HepG2 (cell line): ENCODE results near the gene SNX9. TPM values are rescaled to one million over a fixed set of nuclear protein-coding genes. Genes with fewer than 3 reads are reported as not detected.

Experiments
- ATAC-seq: fragments of 200-7000 bp; cut with Tn5 transposase; 3 replicates; pipeline ENCODE4 v1.9.1; 2020; ENCODE audit warnings: mild to moderate bottlenecking, moderate library complexity
- BruUV-seq: library from RNA; stranded (reverse); fragments of 400-500 nt; replicated peaks from 2 replicates; lab custom pipeline; 2021; lab: Mats Ljungman, UMichigan
- CTCF ChIA-PET: fragments of 300-600 bp; formaldehyde crosslinking; extraction: SDS; loops from one replicate; lab custom pipeline; 2021; ENCODE audit warnings: low total read pairs, inconsistent platforms, low intra/inter-chr PET ratio; lab: Yijun Ruan, JAX
- POLR2A ChIA-PET: fragments of 350-600 bp; sonication (Branson Sonifier 250); formaldehyde crosslinking; loops from one replicate; lab custom pipeline; 2020; ENCODE audit warnings: antibody characterized with exemption, inconsistent platforms; lab: Yijun Ruan, JAX
- DNase-seq: peaks from one replicate; pipeline ENCODE4 v3.0.0-alpha.2; 2015; ENCODE audit warnings: low spot score
- FAIRE-seq: peaks from 3 replicates; lab custom pipeline; 2011; peaks lifted over from hg19 to GRCh38; lab: Jason Lieb, UNC
- H2AFZ ChIP-seq: one replicate; pipeline ENCODE4 v1.6.1; 2011; ENCODE audit warnings: low read length, inconsistent platforms
- H3K27ac ChIP-seq: fragments of 300-600 bp; 3 replicates; pipeline ENCODE4 v1.8.0; 2011; ENCODE audit warnings: mixed run types, mild to moderate bottlenecking, mixed read lengths, low read length, inconsistent platforms; ENCODE audit not compliant: insufficient read depth; ENCODE audit errors: extremely low read length
- H3K27me3 ChIP-seq, 2 experiments: fragments of 200-600 bp in 1 of 2; 2 replicates in 1 of 2; 3 replicates in 1 of 2; pipeline versions ENCODE4 v1.6.0 to v1.8.0; 2011; ENCODE audit warnings: low read length in 2 of 2, mild to moderate bottlenecking in 2 of 2, moderate library complexity in 2 of 2, inconsistent platforms in 1 of 2; ENCODE audit not compliant: insufficient read depth in 2 of 2, control insufficient read depth in 1 of 2
- H3K36me3 ChIP-seq, 2 experiments: fragments of 200-600 bp in 1 of 2; replicated peaks in 1 of 2; 2 replicates in 1 of 2; 3 replicates in 1 of 2; pipeline versions ENCODE4 v1.5.1 to v1.8.0; 2011; ENCODE audit warnings: low read length in 2 of 2, inconsistent platforms in 1 of 2; ENCODE audit not compliant: insufficient read depth in 2 of 2, control insufficient read depth in 1 of 2
- H3K4me1 ChIP-seq: 2 replicates; pipeline ENCODE4 v1.5.1; 2012; ENCODE audit warnings: low read length, inconsistent platforms; ENCODE audit not compliant: insufficient read depth
- H3K4me2 ChIP-seq: 2 replicates; pipeline ENCODE4 v1.6.0; 2011; ENCODE audit warnings: low read depth, low read length, inconsistent platforms
- H3K4me3 ChIP-seq, 3 experiments: fragments of 200-600 bp in 1 of 3; sonication (generic), shearing (Covaris generic) in 1 of 3; replicated peaks in 1 of 3; 2 replicates each; pipeline ENCODE4 v1.5.1; 2011 to 2016; ENCODE audit warnings: low read length in 3 of 3, inconsistent platforms in 2 of 3, low read depth in 2 of 3, mild to moderate bottlenecking in 2 of 3, control low read depth in 1 of 3, mixed read lengths in 1 of 3; ENCODE audit not compliant: insufficient read depth in 1 of 3
- H3K79me2 ChIP-seq: one replicate; pipeline ENCODE4 v1.6.1; 2011; ENCODE audit warnings: low read length, inconsistent platforms; ENCODE audit not compliant: insufficient read depth
- H3K9ac ChIP-seq: 2 replicates; pipeline ENCODE4 v1.6.0; 2011; ENCODE audit warnings: mild to moderate bottlenecking, low read depth, low read length, inconsistent platforms; ENCODE audit not compliant: insufficient read depth
- H3K9me3 ChIP-seq: 2 replicates; pipeline ENCODE4 v1.5.1; 2012; ENCODE audit warnings: mild to moderate bottlenecking, low read length
- H4K20me1 ChIP-seq: 2 replicates; pipeline ENCODE4 v1.6.0; 2011; ENCODE audit warnings: inconsistent platforms, mild to moderate bottlenecking, low read length, moderate library complexity; ENCODE audit not compliant: insufficient read depth
- CEBPB ChIP-seq: IDR thresholded peaks from 2 replicates; pipeline ENCODE4 v1.6.1; 2011; ENCODE audit warnings: low read depth, low read length, improper control_type of control experiment, borderline replicate concordance
- PPARG ChIP-seq: conservative IDR thresholded peaks from 2 replicates; pipeline ENCODE4 v1.6.1; 2016; ENCODE audit warnings: missing biosample characterization, missing genetic modification reagents
- SAFB2 ChIP-seq: sonication (generic); formaldehyde crosslinking; IDR thresholded peaks from 2 replicates; pipeline ENCODE4 v1.5.1; 2020; ENCODE audit warnings: missing genetic modification reagents, low read depth, mild to moderate bottlenecking, borderline replicate concordance
- SMAD3 ChIP-seq: sonication (generic); formaldehyde crosslinking; IDR thresholded peaks from 2 replicates; pipeline ENCODE4 v1.4.0; 2020; ENCODE audit warnings: missing genetic modification reagents
- ZFYVE20 ChIP-seq: sonication (generic); formaldehyde crosslinking; IDR thresholded peaks from 2 replicates; pipeline ENCODE4 v1.8.0; 2023; ENCODE audit warnings: low read depth, mild to moderate bottlenecking, moderate library complexity, missing genetic modification reagents, borderline replicate concordance
- ZNF234 ChIP-seq: sonication (generic); formaldehyde crosslinking; conservative IDR thresholded peaks from 2 replicates; pipeline ENCODE4 v1.5.1; 2020; ENCODE audit warnings: mild to moderate bottlenecking, missing genetic modification reagents
- WGBS: methylation state at CpG from one replicate; pipeline ENCODE4 v1.1.6; 2017; ENCODE audit warnings: low lambda C conversion rate; 5-methylcytosine and 5-hydroxymethylcytosine counted together
- in situ Hi-C: cut with HindIII; loops from 2 replicates; pipeline ENCODE4 v1.10.0; 2017; ENCODE audit warnings: low pct_unique_long_range_greater_than_20kb; ENCODE audit not compliant: extremely low pct_ligation_motif_present
- intact Hi-C: fragments of 100-400 bp; cut with micrococcal nuclease; formaldehyde crosslinking; loops from one replicate; pipeline ENCODE4 v1.10.0; 2022; ENCODE audit not compliant: unreplicated experiment
- polyA plus RNA-seq, 8 experiments: library from polyadenylated mRNA; depleted of rRNA in 3 of 8; stranded (reverse) in 7 of 8; unstranded in 1 of 8; fragments of >200 nt; fragmentation: Illumina TruSeq in 4 of 8; extraction: Trizol in 4 of 8; gene quantifications; 2 replicates each; pipeline versions ENCODE4 v1.2.1 to v1.2.3, GENCODE V29; 2011 to 2016; ENCODE audit warnings: low read depth in 4 of 8, missing spikeins in 1 of 8, mixed read lengths in 1 of 8; ENCODE audit not compliant: insufficient read depth in 1 of 8
- total RNA-seq, 5 experiments: library from RNA; depleted of rRNA; stranded (reverse); fragments of >200 nt; fragmentation: Illumina TruSeq; extraction: Trizol; gene quantifications; 2 replicates each; pipeline ENCODE4 v1.2.3, GENCODE V29; 2016; ENCODE audit warnings: low read depth in 1 of 5
- TF ChIP-seq, protein P1 (sequence below): sonication (generic); formaldehyde crosslinking; IDR thresholded peaks from 2 replicates; pipeline ENCODE4 v1.5.0; 2020; ENCODE audit warnings: missing genetic modification reagents
- TF ChIP-seq, protein P2 (sequence below): IDR thresholded peaks from 2 replicates; pipeline ENCODE4 v1.6.1; 2016; ENCODE audit warnings: low read depth, missing genetic modification reagents, missing compliant biosample characterization
- TF ChIP-seq, protein P3 (sequence below): sonication (generic); formaldehyde crosslinking; IDR thresholded peaks from 2 replicates; pipeline ENCODE4 v1.4.0; 2020; ENCODE audit warnings: missing genetic modification reagents
- TF ChIP-seq, protein P4 (sequence below): sonication (generic); formaldehyde crosslinking; conservative IDR thresholded peaks from 2 replicates; pipeline ENCODE4 v1.4.0; 2020; ENCODE audit warnings: mild to moderate bottlenecking, missing genetic modification reagents, moderate library complexity
- TF ChIP-seq, protein P5 (sequence below): sonication (generic); formaldehyde crosslinking; IDR thresholded peaks from 2 replicates; pipeline ENCODE4 v1.4.0; 2020; ENCODE audit warnings: mild to moderate bottlenecking, missing genetic modification reagents, borderline replicate concordance

SNX9 gene
- total and polyA plus RNA-seq, 2 of the 13 experiments (the other 11 are each of a cell fraction or from before 2014, with no cell fraction given) = 21.9 to 36.0 TPM

DNA sequence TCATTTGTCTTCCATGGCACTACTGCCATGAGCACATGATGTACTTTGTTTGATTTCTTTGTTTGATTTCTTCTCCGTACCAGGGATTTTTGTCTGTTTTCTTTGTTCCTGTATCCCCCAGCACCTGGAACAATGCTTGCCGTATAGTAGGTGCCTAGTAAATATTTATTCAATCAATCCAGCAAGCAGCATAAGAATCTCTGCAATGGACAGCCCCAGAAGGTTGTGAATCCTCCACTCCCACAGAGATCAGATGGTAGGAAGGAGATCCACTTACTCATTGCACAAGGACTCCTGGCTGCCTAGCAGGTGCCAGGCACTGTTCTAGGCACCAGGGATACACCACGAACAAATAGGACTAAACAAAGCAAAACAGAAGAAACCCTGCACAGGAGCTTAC, 151.9 kb downstream of the SNX9 start:
- Histone ChIP-seq H3K4me3 (peak overlapping the region in 1 of 3 experiments; percentile 26; a peak in 1 of 6 replicates), H3K9me3 (no peaks in the 10 kb centered on the region), H3K4me1 (peaks cover 67% of the 10 kb centered on the region), H3K79me2 (no peaks in the 10 kb centered on the region), H3K9ac (no peak overlapping the region), H3K27me3 (peaks cover 6 to 13% of the 10 kb centered on the region in 2 experiments; a peak in 4 of 5 replicates), H2AFZ (no peak overlapping the region), H3K4me2 (peak overlapping the region; percentile 46), H3K36me3 (no peaks in the 10 kb centered on the region), H4K20me1 (no peaks in the 10 kb centered on the region), H3K27ac (no peak overlapping the region)
- in situ Hi-C loops = no loop called here
- CTCF ChIA-PET = no interaction called here
- FAIRE-seq (peak; percentile 39), ATAC-seq (peak; percentile 43), DNase-seq (peak; percentile 83)
- POLR2A ChIA-PET = interaction anchor here (3.5 kb wide), 1 partner anchor 21 kb away, joined by 22 read pairs; no protein-coding TSS in a partner anchor
- WGBS = 15% methylated on average over 3 of the region's 3 CpGs
- BruUV-seq = no TSS peak
- intact Hi-C loops = loop anchor here (1.0 kb wide), 2 partner anchors 10 to 21 kb away; no protein-coding TSS in a partner anchor
- TF ChIP-seq, protein P1, sequence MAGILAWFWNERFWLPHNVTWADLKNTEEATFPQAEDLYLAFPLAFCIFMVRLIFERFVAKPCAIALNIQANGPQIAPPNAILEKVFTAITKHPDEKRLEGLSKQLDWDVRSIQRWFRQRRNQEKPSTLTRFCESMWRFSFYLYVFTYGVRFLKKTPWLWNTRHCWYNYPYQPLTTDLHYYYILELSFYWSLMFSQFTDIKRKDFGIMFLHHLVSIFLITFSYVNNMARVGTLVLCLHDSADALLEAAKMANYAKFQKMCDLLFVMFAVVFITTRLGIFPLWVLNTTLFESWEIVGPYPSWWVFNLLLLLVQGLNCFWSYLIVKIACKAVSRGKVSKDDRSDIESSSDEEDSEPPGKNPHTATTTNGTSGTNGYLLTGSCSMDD (CRISPR knock-in tag) = no peak
- no peak for TF ChIP-seq ZNF234 (CRISPR knock-in tag)
- TF ChIP-seq SAFB2 = no peak
- 0 out of 2 replicates have a peak, but pooled peaks have one; percentile 18 for TF ChIP-seq SMAD3
- TF ChIP-seq, protein P2, sequence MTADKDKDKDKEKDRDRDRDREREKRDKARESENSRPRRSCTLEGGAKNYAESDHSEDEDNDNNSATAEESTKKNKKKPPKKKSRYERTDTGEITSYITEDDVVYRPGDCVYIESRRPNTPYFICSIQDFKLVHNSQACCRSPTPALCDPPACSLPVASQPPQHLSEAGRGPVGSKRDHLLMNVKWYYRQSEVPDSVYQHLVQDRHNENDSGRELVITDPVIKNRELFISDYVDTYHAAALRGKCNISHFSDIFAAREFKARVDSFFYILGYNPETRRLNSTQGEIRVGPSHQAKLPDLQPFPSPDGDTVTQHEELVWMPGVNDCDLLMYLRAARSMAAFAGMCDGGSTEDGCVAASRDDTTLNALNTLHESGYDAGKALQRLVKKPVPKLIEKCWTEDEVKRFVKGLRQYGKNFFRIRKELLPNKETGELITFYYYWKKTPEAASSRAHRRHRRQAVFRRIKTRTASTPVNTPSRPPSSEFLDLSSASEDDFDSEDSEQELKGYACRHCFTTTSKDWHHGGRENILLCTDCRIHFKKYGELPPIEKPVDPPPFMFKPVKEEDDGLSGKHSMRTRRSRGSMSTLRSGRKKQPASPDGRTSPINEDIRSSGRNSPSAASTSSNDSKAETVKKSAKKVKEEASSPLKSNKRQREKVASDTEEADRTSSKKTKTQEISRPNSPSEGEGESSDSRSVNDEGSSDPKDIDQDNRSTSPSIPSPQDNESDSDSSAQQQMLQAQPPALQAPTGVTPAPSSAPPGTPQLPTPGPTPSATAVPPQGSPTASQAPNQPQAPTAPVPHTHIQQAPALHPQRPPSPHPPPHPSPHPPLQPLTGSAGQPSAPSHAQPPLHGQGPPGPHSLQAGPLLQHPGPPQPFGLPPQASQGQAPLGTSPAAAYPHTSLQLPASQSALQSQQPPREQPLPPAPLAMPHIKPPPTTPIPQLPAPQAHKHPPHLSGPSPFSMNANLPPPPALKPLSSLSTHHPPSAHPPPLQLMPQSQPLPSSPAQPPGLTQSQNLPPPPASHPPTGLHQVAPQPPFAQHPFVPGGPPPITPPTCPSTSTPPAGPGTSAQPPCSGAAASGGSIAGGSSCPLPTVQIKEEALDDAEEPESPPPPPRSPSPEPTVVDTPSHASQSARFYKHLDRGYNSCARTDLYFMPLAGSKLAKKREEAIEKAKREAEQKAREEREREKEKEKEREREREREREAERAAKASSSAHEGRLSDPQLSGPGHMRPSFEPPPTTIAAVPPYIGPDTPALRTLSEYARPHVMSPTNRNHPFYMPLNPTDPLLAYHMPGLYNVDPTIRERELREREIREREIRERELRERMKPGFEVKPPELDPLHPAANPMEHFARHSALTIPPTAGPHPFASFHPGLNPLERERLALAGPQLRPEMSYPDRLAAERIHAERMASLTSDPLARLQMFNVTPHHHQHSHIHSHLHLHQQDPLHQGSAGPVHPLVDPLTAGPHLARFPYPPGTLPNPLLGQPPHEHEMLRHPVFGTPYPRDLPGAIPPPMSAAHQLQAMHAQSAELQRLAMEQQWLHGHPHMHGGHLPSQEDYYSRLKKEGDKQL (CRISPR knock-in tag) = peak; percentile 29; the same call in 1 of the 2 replicates
- TF ChIP-seq ZFYVE20 (CRISPR knock-in tag) = no peak
- TF ChIP-seq CEBPB = peak; percentile 27; the same call in 1 of the 2 replicates
- TF ChIP-seq, protein P3, sequence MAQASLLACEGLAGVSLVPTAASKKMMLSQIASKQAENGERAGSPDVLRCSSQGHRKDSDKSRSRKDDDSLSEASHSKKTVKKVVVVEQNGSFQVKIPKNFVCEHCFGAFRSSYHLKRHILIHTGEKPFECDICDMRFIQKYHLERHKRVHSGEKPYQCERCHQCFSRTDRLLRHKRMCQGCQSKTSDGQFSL (CRISPR knock-in tag) = no peak
- TF ChIP-seq, protein P4, sequence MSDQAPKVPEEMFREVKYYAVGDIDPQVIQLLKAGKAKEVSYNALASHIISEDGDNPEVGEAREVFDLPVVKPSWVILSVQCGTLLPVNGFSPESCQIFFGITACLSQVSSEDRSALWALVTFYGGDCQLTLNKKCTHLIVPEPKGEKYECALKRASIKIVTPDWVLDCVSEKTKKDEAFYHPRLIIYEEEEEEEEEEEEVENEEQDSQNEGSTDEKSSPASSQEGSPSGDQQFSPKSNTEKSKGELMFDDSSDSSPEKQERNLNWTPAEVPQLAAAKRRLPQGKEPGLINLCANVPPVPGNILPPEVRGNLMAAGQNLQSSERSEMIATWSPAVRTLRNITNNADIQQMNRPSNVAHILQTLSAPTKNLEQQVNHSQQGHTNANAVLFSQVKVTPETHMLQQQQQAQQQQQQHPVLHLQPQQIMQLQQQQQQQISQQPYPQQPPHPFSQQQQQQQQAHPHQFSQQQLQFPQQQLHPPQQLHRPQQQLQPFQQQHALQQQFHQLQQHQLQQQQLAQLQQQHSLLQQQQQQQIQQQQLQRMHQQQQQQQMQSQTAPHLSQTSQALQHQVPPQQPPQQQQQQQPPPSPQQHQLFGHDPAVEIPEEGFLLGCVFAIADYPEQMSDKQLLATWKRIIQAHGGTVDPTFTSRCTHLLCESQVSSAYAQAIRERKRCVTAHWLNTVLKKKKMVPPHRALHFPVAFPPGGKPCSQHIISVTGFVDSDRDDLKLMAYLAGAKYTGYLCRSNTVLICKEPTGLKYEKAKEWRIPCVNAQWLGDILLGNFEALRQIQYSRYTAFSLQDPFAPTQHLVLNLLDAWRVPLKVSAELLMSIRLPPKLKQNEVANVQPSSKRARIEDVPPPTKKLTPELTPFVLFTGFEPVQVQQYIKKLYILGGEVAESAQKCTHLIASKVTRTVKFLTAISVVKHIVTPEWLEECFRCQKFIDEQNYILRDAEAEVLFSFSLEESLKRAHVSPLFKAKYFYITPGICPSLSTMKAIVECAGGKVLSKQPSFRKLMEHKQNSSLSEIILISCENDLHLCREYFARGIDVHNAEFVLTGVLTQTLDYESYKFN (CRISPR knock-in tag) = peak; percentile 51; the same call in 1 of the 2 replicates
- TF ChIP-seq PPARG (CRISPR knock-in tag) = no peak
- TF ChIP-seq, protein P5, sequence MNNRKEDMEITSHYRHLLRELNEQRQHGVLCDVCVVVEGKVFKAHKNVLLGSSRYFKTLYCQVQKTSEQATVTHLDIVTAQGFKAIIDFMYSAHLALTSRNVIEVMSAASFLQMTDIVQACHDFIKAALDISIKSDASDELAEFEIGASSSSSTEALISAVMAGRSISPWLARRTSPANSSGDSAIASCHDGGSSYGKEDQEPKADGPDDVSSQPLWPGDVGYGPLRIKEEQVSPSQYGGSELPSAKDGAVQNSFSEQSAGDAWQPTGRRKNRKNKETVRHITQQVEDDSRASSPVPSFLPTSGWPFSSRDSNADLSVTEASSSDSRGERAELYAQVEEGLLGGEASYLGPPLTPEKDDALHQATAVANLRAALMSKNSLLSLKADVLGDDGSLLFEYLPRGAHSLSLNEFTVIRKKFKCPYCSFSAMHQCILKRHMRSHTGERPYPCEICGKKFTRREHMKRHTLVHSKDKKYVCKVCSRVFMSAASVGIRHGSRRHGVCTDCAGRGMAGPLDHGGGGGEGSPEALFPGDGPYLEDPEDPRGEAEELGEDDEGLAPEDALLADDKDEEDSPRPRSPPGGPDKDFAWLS (CRISPR knock-in tag) = 0 out of 2 replicates have a peak, but pooled peaks have one; percentile 27
